GM21367 (cell line): ENCODE measurements around the gene PDCD6IP.

ENCODE experiments used
- ATAC-seq: cut with Tn5 transposase; IDR thresholded peaks from one replicate; pipeline ENCODE4 v1.9.1; 2021; ENCODE audit not compliant: unreplicated experiment

PDCD6IP gene

DNA sequence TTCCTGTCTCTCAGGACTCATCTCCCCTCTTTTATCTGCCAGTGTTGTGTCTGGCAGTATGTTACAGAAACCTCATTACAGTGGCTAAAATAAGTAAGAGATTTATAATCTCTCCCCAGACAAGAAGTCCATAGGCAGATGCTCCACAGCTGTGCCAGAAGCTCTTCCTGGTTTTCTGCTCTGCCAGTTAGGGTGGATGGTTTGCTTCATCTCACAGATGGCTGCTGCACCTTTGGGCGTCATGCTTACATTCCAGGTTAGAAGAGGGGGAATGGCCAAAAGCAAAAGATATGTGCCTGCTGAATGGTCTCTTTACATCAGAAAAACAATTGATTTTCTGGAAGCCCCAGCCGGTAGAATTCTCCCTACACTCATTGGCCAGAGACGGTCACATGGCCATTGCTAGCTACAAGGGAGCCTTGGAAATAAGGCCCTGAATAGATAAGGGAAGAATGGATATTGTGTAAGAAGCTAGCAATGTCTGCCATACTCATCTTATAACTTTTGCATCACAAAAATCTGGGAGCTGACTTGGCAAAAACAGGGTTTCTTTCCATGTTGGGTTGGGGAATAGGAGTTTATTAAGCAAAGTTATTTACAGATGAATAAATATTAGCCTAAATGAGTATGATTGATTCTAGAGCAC is 91.1 kb downstream of the PDCD6IP start:
- no peak for ATAC-seq

DNA sequence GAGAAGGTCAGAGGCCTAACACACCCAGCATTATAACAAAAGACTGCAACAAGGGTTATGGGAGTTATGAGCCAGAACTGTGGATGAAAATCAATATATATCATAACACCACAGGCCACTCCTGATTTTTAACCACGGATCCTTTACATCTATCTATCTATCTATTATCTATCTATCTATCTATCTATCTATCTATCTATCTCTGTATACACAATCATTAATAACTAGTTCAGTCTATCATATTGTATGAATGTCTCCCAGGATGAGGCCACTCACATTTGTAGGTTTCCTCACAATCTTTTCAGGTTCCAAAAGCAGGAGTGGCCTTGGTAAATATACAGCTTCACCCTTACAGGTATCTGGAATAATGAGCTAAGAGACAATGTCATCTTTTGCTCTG is 94.2 kb downstream of the PDCD6IP start:
- no peak for ATAC-seq

DNA sequence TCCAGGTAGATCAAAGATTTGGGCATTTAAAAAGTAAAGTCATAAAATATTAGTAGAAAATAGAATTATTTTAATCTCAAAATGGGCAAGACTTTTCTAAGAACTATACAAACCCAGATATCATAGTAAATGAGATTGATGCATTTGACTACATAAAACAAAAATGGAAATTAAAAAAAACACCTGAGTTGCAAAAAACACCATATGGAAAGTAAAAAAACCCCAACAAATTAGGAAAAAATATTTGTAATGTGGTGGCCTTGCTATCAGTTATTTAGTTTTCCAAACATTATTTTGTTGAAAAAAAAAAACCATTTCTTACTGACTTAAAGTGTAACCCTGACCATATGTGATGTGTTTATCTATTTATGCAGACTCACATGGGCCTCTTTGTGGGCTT is 97.2 kb downstream of the PDCD6IP start:
- ATAC-seq: no peak

DNA sequence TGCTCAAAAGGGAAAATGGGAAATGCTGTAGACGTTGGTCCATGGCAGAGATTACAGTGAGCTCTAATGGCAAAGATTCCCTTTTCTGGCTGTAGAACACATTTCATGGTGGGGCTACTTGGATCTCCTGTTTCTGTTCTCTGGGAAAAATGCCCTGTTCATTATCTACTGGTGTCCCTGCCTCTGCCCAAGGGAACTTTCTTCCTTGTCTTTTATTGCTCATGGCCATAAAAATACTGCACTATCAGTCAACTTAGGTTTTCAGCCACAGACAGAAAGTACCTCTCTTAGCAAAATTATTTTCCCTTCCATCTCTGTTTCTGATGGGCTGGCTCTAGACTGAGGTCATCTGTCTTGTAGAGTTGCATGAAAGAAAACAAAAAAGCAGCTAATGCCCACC is 98.9 kb downstream of the PDCD6IP start:
- no peak for ATAC-seq

DNA sequence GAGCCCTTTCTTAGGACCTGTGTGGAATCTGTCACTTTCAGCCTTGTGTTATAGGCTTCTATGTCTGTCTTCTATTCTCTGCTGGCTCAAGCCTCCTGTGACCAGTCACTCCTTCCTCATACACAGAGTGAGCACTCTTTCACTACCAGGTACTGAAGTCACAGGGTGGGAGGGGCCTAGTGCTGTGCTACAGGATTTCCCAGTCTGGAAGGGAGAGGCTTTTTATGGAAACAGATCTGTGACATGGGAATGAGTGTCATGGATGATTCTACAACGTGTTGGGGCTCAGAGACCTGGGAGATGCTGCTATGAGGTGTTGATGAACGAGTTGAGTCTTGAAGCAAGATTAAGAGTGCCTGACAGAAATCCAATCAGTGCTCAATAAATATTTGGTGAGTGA is 100.5 kb downstream of the PDCD6IP start:
- ATAC-seq: no peak

DNA sequence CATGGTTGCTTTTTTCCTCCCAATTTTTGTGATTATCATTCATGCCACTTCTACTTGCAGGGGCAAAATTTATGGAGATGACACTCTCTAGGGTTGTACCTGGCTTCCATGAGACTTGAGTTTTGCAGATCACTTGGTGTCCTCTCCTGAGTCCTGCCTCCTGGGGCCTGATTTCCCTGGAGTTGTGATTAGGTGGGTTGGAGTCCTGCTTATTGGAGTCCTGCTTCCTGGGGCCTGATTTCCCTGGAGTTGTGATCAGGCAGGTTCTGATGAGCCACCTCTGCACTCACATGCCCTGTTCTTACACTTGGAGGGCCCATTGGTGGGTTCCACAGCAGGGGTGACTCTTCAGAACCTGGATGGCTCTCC is 102.0 kb downstream of the PDCD6IP start:
- no peak for ATAC-seq

DNA sequence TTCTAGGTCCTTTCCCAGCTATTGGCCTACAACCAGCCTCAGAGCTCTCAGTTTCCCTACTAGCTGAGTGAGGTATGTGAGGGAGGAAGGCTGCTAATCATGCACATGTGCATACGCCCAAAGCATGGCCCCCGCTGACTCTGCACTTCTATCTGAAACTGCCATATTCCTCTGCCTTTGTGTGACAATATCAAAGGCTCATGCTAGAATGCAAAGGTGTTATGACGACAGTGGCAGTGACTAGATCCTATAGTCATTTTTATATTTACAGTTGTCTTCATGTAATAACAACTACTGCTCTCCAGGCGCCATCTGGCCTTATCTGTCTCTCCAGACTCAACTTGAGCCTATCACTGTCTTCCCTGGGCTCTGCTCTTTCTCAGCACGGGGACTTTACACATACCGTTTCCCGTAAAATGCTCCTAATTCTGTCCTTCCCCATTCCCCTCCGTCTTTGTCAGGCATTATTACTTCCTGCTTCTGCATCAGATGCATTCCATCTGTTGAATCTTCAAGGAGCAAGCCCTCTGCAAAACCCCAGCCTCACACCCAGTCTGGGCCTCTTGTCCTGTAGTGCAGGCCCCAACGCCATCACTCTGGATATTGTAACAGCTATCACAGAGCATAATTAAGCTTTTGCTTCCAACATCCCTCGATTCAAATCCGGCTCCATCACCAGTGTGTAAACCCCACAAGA is 102.5 kb downstream of the PDCD6IP start:
- no peak for ATAC-seq

DNA sequence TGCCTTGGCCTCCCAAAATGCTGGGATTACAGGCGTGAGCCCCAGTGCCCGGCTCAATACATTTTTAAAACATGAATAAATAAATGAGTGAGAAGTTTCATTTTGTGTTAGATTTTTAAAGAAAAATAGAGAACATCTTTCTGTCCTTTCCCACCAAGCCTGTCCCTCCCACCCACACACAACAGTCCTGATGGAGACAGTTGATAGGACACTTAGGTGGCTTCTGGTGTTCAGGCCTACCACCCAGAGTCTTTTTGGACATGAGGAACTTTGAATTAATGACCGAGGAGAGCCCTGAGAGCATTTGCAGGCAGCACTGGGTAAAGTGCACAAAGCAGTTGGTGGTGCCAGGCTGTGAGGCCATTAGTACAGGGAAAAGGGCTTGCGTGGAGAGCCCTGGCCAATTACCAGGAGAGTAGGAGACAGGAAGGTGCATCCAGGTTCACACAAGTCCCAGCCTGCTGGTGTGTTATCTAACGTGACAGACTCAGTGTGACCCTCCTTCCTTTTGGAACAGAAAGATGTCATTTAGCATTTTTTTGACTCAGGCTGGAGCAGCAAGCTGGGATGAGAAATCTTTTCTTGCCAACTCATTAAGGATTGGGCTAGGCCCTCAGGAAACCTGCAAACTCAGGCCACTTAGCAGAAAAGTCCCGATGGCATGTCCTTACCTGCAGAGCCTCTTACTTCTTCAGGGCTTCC is 103.6 kb downstream of the PDCD6IP start:
- ATAC-seq: no peak

DNA sequence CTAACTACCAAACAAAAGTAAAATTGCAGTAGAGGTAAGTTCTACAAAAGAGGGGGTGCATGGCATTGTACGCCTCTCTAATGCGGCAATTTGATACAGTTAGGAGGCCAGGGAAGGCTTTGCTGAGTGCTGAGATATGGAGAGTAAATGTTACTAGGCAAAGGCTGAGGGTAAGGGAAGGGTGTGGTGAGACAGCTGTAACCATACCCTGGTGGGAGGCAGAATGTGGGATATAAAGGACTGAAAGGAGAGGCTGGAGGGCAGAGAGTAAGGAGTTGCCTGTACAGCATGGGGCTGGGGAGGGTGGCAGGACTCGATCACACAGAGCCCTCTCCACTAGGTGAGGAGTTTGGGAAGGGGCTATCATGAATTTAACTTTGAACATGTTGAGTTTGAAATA is 106.3 kb downstream of the PDCD6IP start:
- ATAC-seq: no peak

DNA sequence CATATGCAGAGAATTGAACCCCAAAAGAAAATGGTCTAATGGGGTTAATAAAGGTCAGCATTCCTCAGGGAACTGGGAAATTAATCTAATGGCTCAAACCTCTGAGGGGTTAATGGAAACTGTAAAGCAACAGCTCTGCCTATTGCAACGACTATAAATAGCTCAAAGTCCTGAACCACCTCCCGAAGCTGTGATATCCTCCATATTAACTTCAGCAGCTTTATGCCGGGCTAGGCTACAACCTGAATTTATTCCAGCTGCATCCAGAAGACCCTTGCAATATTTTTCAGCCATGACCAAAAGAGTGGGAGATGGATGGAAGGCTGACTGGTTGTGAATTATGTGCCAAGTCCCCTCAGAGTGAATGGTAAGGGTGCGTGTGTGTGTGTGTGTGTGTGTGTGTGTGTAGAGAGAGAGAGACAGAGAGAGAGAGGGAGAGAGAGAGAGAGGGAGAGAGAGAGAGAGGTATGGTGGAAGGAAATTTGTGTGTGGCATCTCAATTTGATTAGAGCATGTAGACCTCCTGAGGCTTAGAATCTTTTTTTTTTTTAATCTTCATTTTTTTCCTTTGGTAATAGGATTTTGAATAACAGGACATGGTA is 109.9 kb downstream of the PDCD6IP start:
- ATAC-seq: no peak

DNA sequence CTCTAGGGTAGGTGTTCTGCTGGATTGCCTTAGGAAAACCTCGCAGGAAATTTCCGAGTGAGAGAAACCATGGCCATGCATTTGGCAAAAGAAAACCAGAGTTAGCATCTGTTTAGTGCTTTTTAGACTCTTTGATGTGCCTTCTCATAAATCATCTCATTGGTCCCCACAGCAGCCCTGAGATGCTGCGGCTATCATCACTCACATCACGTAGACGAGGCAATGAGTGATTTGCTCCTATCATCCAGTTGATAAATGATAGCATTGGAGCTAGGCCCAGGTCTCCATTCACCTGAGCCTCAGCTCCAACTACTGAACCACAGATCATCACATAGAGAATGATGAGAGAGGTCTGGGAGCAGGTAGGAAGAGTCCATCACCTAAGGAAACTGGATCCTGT is 111.1 kb downstream of the PDCD6IP start:
- ATAC-seq: no peak

DNA sequence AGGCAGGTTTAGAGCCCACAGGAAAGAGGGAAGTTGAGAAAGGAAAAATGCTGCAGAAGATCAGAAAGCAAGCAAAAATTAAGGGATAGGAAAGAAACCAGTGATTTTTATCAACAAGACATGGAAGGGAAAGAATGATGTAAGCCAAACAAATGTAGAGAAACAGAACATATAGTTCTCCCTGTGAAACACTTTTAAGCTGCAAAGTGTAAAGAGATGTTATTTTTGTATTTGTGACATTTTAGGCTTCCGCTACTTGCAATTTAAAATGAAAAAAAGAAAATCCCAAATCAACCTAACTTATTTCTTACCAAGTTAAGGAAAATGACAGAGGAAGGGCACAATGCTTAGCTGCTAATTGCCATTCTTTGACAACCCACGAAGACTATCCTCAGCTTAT is 111.6 kb downstream of the PDCD6IP start:
- ATAC-seq: no peak

DNA sequence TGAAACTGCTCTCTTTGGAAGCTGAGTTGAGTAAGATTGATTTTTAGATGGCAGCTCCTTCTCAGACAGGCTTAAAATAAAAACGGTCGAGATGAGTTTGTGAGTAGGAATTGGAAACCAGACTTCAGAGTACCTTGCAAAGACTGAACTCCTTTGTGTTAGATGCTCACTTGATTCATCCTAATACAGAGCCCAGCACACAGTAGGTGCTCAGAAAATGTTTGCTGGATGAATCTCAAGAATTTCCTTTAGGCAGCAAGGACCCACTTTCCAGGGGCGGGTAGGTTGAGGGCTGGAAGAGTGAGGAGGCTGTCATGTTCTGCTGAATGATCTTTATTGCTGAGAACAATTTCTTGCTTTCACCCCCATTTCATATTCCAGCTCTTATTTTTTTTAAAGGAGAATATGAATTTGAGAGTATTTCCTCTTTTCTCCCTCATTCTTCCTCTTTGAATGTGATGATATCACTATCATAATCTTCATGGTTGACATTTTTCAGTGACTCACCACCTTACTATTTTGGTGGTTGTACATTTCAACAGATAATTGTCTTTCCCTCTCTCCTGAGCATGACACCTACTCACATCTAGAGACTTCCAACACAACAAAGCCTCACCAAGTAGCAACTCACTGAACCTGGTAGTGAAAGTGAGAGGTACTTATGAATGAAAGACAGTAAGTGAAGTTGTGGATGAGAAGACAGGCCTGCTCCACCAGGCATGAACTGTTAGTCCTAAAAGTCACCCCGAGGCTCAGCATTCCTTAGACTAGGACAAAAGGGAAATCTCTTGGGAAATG is 113.3 kb downstream of the PDCD6IP start:
- no peak for ATAC-seq

DNA sequence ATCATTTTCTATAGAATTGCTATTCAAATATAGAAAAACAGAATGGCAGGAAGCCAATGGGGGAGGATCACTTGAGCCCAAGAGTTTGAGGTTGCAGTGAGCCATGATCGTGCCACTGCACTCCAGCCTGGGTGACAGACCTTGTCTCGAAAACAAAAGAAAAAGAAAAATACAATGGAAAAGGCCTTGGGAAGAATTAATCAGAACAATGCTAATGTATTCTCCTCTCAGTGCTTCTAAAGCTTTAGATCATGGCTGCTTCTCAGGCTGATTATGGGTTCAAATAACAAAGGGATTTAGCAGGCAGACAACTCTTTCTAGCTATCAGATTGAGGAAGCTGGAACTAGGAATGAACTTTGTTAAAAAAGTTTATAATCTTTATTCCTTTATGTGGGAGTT is 115.8 kb downstream of the PDCD6IP start:
- ATAC-seq: no peak

DNA sequence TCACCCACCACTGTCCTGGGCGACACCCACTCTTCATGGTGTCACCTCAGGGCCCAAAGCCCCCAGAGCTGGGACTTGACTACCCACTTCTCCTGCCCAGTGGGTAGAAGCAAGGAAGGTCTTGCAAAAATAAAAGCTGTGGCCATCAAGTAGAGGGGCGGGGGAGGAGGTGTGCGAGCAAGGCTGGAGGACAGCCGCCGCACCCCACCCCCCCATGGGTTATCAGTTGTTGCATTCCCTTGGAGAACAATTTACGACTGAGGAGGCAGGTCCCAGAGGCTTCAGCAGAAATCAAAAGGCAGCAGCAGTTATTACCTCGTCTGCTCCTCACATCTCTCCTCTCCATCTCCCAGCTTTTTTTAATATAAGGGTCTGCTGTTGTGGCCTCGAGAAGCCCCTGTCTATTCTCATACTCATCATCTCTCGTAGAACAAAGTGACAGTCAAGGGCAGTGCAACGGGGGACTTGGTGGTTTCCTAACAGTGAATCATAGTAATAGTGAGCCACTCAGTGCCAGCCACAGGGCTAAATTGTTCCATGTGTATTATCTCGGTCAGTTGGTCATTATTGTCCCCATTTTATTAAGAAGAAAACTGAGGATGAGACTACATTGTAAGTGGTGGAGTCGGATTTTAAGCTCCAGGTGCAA is 116.4 kb downstream of the PDCD6IP start:
- ATAC-seq: no peak

DNA sequence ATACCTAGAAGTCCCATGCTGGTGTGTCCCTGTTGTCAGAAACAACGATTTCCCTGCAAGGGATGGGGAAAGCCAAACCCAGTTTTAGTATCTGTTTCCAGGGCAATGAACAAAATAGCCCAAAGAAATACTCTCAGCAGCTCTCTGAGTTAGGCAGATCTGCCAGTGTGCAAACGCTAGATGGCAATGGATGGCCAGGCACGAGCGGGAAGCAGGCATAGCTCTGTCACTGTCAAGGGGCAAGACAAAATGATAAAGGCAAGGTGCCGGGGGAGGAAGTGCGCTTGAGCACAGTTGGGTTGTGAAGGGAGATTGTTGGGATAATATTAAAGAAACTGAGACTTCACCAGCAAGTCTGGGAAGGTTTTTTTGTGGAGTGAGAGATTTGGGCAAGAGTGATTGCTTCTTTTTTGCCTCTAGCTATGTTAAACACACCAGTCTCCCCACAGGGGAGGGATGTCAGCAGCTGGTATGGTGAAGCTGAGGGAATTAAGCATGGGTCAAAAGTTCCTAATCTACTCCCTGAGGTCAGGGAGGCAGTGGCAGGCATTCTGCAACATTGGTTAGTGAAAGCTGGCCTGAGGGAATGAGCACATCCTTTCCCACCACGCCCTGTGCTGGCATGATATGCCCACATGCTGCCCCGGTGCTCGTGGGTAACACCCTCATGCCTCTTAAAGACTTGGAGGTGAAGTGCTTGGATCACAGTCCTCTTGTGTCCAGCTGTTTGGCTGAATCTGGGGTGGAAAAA is 117.5 kb downstream of the PDCD6IP start:
- ATAC-seq: peak; percentile 59

DNA sequence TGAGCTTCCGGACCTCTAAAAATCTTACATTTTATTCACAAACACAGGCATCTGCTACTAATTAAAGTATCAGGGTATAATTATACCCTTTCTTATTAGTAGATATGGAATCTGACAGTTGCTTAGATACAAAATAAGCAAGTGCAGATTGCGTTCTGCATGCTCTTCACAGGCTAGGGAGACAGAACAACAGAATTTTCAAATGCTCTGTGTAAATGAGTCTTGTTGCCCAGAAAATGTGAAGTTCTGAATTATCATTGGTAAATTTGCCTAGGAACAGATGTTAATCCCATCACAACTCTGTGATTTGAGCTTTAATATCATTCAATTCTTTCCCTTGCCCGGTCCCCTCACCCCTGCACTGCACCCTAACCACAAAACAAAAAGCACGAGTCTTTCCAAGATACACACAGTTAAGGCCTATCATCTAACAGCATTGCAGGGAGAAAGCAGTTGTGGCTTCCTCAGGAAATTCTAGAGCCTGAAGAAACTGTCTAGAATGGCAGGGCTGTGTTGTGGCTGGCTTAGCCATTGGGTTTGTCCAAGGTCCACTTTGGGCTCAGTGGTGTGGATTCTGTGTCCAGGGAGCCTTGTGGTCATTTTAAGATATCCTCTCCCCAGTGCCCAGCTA is 119.8 kb downstream of the PDCD6IP start:
- no peak for ATAC-seq
